Activated naive CD8-positive, alpha-beta T cell treated with anti-CD3 and anti-CD28 coated beads for 36 hours (primary cell): ENCODE data around the gene MCAM. TPM values are rescaled to one million over a fixed set of nuclear protein-coding genes. Genes with fewer than 3 reads are reported as not detected.

Source experiments
- DNase-seq: peaks from one replicate; pipeline ENCODE4 v3.0.0; 2021
- H3K27ac Mint-ChIP-seq: one replicate; pipeline ENCODE4 v1.8.0; 2022; ENCODE audit warnings: mild to moderate bottlenecking, moderate library complexity, mixed read lengths
- H3K27me3 Mint-ChIP-seq: one replicate; pipeline ENCODE4 v1.8.0; 2022; ENCODE audit warnings: mild to moderate bottlenecking, mixed read lengths
- H3K36me3 Mint-ChIP-seq: one replicate; pipeline ENCODE4 v1.8.0; 2021; ENCODE audit warnings: mild to moderate bottlenecking, mixed read lengths
- H3K4me1 Mint-ChIP-seq: one replicate; pipeline ENCODE4 v1.8.0; 2021; ENCODE audit warnings: mixed read lengths
- H3K4me3 Mint-ChIP-seq: one replicate; pipeline ENCODE4 v1.8.0; 2022; ENCODE audit warnings: mild to moderate bottlenecking, moderate library complexity, mixed read lengths
- H3K9me3 Mint-ChIP-seq: one replicate; pipeline ENCODE4 v1.8.0; 2022; ENCODE audit warnings: mixed read lengths
- total RNA-seq, 2 experiments: library from RNA; stranded (reverse); gene quantifications; one replicate each; pipeline ENCODE4 v1.2.3, GENCODE V29; 2021

The MCAM gene
- total RNA-seq, 2 experiments from 2014 or later, result 8.9 to 9.9 TPM

- Mint-ChIP-seq H3K27ac (no peak overlapping the region), H3K27me3 (peaks cover 37% of the 10 kb centered on the region), H3K4me1 (peaks cover 28% of the 10 kb centered on the region)
These were observed 22.1 kb upstream of the MCAM start for GRCh38 chr11:119338965-119339588.

GRCh38 chr11:119338318-119338890, 21.5 kb upstream of the MCAM start:
- H3K27me3 Mint-ChIP-seq, result peaks cover 37% of the 10 kb centered on the region
- no peak overlapping the region for H3K27ac Mint-ChIP-seq
- H3K4me1 Mint-ChIP-seq, result peaks cover 31% of the 10 kb centered on the region
- H3K36me3 Mint-ChIP-seq, result peaks cover 12% of the 10 kb centered on the region
- H3K9me3 Mint-ChIP-seq, result no peaks in the 10 kb centered on the region
- DNase-seq, result peak; percentile 65
- H3K4me3 Mint-ChIP-seq, result no peak overlapping the region

More at GRCh38 chr11:119338965-119339588, 22.1 kb upstream of the MCAM start:
- no peak for DNase-seq
- Mint-ChIP-seq H3K36me3 (peaks cover 12% of the 10 kb centered on the region), H3K4me3 (no peak overlapping the region), H3K9me3 (no peaks in the 10 kb centered on the region)

GRCh38 chr11:119337581-119338317, 20.8 kb upstream of the MCAM start:
- no peak overlapping the region for H3K27ac Mint-ChIP-seq
- no peak for DNase-seq
- H3K4me3 Mint-ChIP-seq, result no peak overlapping the region
- peaks cover 33% of the 10 kb centered on the region for H3K4me1 Mint-ChIP-seq
- H3K36me3 Mint-ChIP-seq, result peaks cover 12% of the 10 kb centered on the region
- H3K27me3 Mint-ChIP-seq, result peaks cover 30% of the 10 kb centered on the region
- no peaks in the 10 kb centered on the region for H3K9me3 Mint-ChIP-seq

GRCh38 chr11:119336744-119337469, 20.0 kb upstream of the MCAM start:
- Mint-ChIP-seq H3K4me3 (no peak overlapping the region), H3K9me3 (no peaks in the 10 kb centered on the region), H3K27me3 (peaks cover 28% of the 10 kb centered on the region), H3K4me1 (peaks cover 33% of the 10 kb centered on the region), H3K36me3 (peaks cover 12% of the 10 kb centered on the region), H3K27ac (no peak overlapping the region)
- no peak for DNase-seq

GRCh38 chr11:119335655-119336543, 19.0 kb upstream of the MCAM start:
- peaks cover 29% of the 10 kb centered on the region for H3K4me1 Mint-ChIP-seq
- peaks cover 18% of the 10 kb centered on the region for H3K27me3 Mint-ChIP-seq
- H3K4me3 Mint-ChIP-seq, result peak overlapping the region; percentile 100
- H3K9me3 Mint-ChIP-seq, result no peaks in the 10 kb centered on the region
- no peak for DNase-seq
- H3K36me3 Mint-ChIP-seq, result peaks cover 12% of the 10 kb centered on the region
- H3K27ac Mint-ChIP-seq, result no peak overlapping the region

GRCh38 chr11:119335091-119335654, 18.2 kb upstream of the MCAM start:
- Mint-ChIP-seq H3K4me1 (peaks cover 29% of the 10 kb centered on the region), H3K27ac (peak overlapping the region; percentile 96), H3K9me3 (no peaks in the 10 kb centered on the region), H3K27me3 (peaks cover 19% of the 10 kb centered on the region), H3K4me3 (peak overlapping the region; percentile 100), H3K36me3 (peaks cover 12% of the 10 kb centered on the region)
- no peak for DNase-seq

- Mint-ChIP-seq H3K4me1 (peaks cover 28% of the 10 kb centered on the region), H3K4me3 (peak within 1 kb of the TSS; percentile 100), H3K9me3 (no peaks in the 10 kb centered on the region), H3K27me3 (peaks cover 16% of the 10 kb centered on the region), H3K27ac (peak within 1 kb of the TSS; percentile 96), H3K36me3 (peaks cover 12% of the 10 kb centered on the region)
- peak; percentile 91 for DNase-seq
These were observed 17.4 kb upstream of the MCAM start, which contains the start of gene RNF26 for GRCh38 chr11:119334174-119334930. Gene RNF26, plus strand, starts transcription at chr11:119334527. Its CDS starts 596 bp downstream, at chr11:119335123.

- no peak overlapping the region for H3K27ac Mint-ChIP-seq
- H3K9me3 Mint-ChIP-seq, result no peaks in the 10 kb centered on the region
- H3K4me1 Mint-ChIP-seq, result peaks cover 20% of the 10 kb centered on the region
- H3K27me3 Mint-ChIP-seq, result peaks cover 5% of the 10 kb centered on the region
- DNase-seq, result no peak
- H3K36me3 Mint-ChIP-seq, result peaks cover 5% of the 10 kb centered on the region
- H3K4me3 Mint-ChIP-seq, result no peak overlapping the region
These were observed 15.3 kb upstream of the MCAM start for GRCh38 chr11:119332111-119332765.

GRCh38 chr11:119330237-119330636, 13.3 kb upstream of the MCAM start:
- H3K36me3 Mint-ChIP-seq, result peaks cover 1% of the 10 kb centered on the region
- no peaks in the 10 kb centered on the region for H3K9me3 Mint-ChIP-seq
- peaks cover 5% of the 10 kb centered on the region for H3K27me3 Mint-ChIP-seq
- no peak overlapping the region for H3K4me3 Mint-ChIP-seq
- H3K4me1 Mint-ChIP-seq, result peaks cover 7% of the 10 kb centered on the region
- DNase-seq, result no peak
- H3K27ac Mint-ChIP-seq, result no peak overlapping the region

- Mint-ChIP-seq H3K27me3 (peaks cover 5% of the 10 kb centered on the region), H3K9me3 (no peaks in the 10 kb centered on the region), H3K4me1 (peaks cover 4% of the 10 kb centered on the region), H3K4me3 (no peak overlapping the region), H3K27ac (no peak overlapping the region), H3K36me3 (no peaks in the 10 kb centered on the region)
- DNase-seq, result no peak
These were observed 12.4 kb upstream of the MCAM start for GRCh38 chr11:119329320-119329719.

- Mint-ChIP-seq H3K4me3 (no peak overlapping the region), H3K9me3 (no peaks in the 10 kb centered on the region)
These were observed 7.3 kb upstream of the MCAM start for GRCh38 chr11:119324189-119324588.

GRCh38 chr11:119323532-119324033, 6.7 kb upstream of the MCAM start:
- H3K4me1 Mint-ChIP-seq, result peaks cover 21% of the 10 kb centered on the region

More at GRCh38 chr11:119324189-119324588, 7.3 kb upstream of the MCAM start:
- Mint-ChIP-seq H3K4me1 (peaks cover 18% of the 10 kb centered on the region), H3K27ac (no peak overlapping the region), H3K27me3 (peaks cover 6% of the 10 kb centered on the region), H3K36me3 (no peaks in the 10 kb centered on the region)
- no peak for DNase-seq

More at GRCh38 chr11:119323532-119324033, 6.7 kb upstream of the MCAM start:
- Mint-ChIP-seq H3K36me3 (no peaks in the 10 kb centered on the region), H3K27me3 (peaks cover 9% of the 10 kb centered on the region), H3K9me3 (no peaks in the 10 kb centered on the region), H3K4me3 (no peak overlapping the region), H3K27ac (no peak overlapping the region)
- peak; percentile 74 for DNase-seq
